Cardiac muscle cell (in vitro differentiated cells and primary cell): ENCODE results near the gene CCDC81. TPM values are rescaled to one million over a fixed set of nuclear protein-coding genes. Genes with fewer than 3 reads are reported as not detected.
"Not testable (repeated sequence)": the region's sequence is repeated elsewhere in the genome, so short reads cannot be mapped to it uniquely, and the experiment has no call there.

Experiments used
- DNase-seq, 2 donors: peaks; one replicate each; pipeline versions ENCODE4 v3.0.0 to v3.0.0-alpha.2; 2010 to 2017; ENCODE audit warnings: low read depth in 1 of 2, low spot score in 1 of 2
- H3K27ac ChIP-seq: fragments of 200-600 bp; sonication (generic); 2 replicates; pipeline ENCODE4 v1.5.1; 2016
- H3K27me3 ChIP-seq: fragments of 200-600 bp; sonication (generic); 2 replicates; pipeline ENCODE4 v1.6.0; 2016; ENCODE audit warnings: control low read depth
- H3K36me3 ChIP-seq: fragments of 200-600 bp; sonication (generic); 2 replicates; pipeline ENCODE4 v1.5.1; 2016; ENCODE audit warnings: control low read depth
- H3K4me1 ChIP-seq: fragments of 200-600 bp; sonication (generic); 2 replicates; pipeline ENCODE4 v1.8.1; 2017; ENCODE audit warnings: low read depth, mild to moderate bottlenecking, mixed run types
- H3K4me3 ChIP-seq: fragments of 200-600 bp; sonication (generic); 2 replicates; pipeline ENCODE4 v1.5.1; 2016; ENCODE audit warnings: mild to moderate bottlenecking
- H3K9me3 ChIP-seq: fragments of 200-600 bp; sonication (generic); 2 replicates; pipeline ENCODE4 v1.5.1; 2017; ENCODE audit warnings: low read depth, mild to moderate bottlenecking, control low read depth
- polyA plus RNA-seq: library from polyadenylated mRNA; unstranded; fragments of >200 nt; fragmentation: Nextera tagmentation; extraction: Ambion mirVana; gene quantifications from 2 replicates; pipeline ENCODE4 v1.2.1, GENCODE V29; 2016
- total RNA-seq: library from RNA; depleted of rRNA; stranded (reverse); fragments of >200 nt; gene quantifications from 2 replicates; pipeline ENCODE4 v1.2.3, GENCODE V29; 2016
- TF ChIP-seq, protein P1 (sequence below): IDR thresholded peaks from 2 replicates; pipeline ENCODE4 v1.5.1; 2012; ENCODE audit warnings: low read depth, mild to moderate bottlenecking, low read length

CCDC81 gene
- total and polyA plus RNA-seq, 2 experiments from 2014 or later = 2.6 to 3.2 TPM

DNA sequence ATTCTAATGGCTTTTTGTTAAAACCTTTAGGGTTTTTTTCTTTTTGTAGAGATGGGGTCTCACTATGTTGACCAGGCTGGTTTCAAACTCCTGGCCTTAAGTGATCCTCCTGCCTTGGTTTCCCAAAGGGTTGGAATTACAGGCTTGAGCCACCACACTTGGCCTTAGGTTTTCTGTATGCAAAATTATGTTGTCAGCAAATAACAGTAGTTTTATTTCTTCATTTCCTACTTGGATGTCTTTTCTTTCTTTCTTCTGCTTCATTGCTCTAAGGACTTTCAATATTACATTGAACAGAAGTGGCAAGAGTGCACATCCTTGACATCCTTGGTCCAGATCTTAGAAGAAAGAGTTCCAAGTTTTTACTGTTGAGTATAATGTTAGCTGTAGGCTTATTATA is 52.8 kb downstream of the CCDC81 start:
- Histone ChIP-seq H3K36me3 (no peaks in the 10 kb centered on the region), H3K27ac (no peak overlapping the region), H3K4me3 (no peak overlapping the region), H3K9me3 (no peaks in the 10 kb centered on the region), H3K27me3 (no peaks in the 10 kb centered on the region), H3K4me1 (peaks cover 13% of the 10 kb centered on the region)
- TF ChIP-seq, protein P1, sequence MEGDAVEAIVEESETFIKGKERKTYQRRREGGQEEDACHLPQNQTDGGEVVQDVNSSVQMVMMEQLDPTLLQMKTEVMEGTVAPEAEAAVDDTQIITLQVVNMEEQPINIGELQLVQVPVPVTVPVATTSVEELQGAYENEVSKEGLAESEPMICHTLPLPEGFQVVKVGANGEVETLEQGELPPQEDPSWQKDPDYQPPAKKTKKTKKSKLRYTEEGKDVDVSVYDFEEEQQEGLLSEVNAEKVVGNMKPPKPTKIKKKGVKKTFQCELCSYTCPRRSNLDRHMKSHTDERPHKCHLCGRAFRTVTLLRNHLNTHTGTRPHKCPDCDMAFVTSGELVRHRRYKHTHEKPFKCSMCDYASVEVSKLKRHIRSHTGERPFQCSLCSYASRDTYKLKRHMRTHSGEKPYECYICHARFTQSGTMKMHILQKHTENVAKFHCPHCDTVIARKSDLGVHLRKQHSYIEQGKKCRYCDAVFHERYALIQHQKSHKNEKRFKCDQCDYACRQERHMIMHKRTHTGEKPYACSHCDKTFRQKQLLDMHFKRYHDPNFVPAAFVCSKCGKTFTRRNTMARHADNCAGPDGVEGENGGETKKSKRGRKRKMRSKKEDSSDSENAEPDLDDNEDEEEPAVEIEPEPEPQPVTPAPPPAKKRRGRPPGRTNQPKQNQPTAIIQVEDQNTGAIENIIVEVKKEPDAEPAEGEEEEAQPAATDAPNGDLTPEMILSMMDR = no peak
- no peak for DNase-seq

DNA sequence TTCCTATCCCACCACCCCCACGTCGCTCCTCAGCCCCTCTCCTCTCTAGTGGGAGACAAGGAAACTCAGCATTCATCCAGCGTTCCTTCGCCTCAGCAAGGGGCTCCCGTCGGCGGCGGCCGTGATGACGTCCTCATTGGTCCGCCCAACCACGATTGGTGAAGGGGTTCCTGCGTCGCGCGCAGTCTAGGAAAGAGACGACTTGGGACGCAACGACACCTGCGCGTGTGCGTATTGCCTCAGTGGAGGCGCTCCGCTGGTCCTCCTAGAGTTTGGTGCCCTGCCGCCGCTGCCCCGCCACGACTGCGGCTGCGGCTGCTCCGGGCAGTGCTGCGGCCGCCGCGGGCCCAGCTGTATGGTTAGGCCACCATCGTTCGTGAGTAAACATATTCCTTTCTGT is 56.6 kb downstream of the CCDC81 start:
- Histone ChIP-seq H3K4me3 (no peak overlapping the region), H3K4me1 (no peaks in the 10 kb centered on the region), H3K27ac (no peak overlapping the region), H3K36me3 (no peaks in the 10 kb centered on the region), H3K9me3 (no peaks in the 10 kb centered on the region), H3K27me3 (no peaks in the 10 kb centered on the region)
- TF ChIP-seq, protein P1 = no peak
- DNase-seq = no peak

DNA sequence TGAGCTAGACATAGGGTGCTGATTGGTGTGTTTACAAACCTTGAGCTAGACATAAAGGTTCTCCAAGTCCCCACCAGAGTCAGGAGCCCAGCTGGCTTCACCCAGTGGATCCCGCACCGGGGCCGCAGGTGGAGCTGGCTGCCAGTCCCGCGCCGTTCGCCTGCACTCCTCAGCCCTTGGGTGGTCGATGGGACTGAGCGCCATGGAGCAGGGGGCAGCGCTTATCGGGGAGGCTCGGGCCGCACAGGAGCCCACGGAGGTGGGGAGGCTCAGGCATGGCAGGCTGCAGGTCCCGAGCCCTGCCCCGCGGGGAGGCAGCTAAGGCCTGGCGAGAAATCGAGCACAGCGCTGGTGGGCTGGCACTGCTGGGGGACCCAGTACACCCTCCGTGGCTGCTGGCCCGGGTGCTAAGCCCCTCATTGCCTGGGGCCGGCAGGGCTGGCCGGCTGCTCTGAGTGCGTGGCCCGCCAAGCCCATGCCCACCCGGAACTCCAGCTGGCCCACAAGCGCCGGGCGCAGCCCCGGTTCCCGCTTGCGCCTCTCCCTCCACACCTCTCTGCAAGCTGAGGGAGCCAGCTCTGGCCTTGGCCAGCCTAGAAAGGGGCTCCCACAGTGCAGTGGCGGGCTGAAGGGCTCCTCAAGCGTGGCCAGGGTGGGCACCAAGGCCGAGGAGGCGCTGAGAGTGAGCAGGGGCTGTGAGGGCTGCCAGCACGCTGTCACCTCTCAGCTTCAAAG is 58.8 kb downstream of the CCDC81 start:
- H3K4me1 ChIP-seq, H3K27me3 ChIP-seq, H3K4me3 ChIP-seq, H3K36me3 ChIP-seq, DNase-seq, H3K27ac ChIP-seq, H3K9me3 ChIP-seq: not testable (repeated sequence)

DNA sequence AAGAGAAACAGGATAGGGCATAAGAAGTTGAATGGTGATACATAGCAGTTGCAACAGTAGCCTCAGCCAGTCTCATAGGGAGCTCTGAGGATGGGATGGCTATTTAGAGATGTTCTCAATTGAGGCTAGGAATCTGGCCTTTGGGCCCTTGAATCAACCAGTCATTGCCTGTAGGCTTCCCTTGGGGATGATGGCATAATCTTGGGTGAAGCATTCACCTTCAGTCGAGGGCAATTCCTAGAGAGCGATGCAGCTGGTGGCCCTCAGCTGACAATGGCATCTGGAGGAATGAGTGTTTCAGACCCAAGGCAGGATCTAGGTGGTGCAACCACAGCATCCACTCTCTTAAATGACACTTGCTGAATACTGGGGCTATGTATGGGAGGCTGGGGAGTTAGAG is 61.0 kb downstream of the CCDC81 start:
- H3K27me3 ChIP-seq = no peaks in the 10 kb centered on the region
- H3K27ac ChIP-seq = no peak overlapping the region
- TF ChIP-seq, protein P1 = no peak
- H3K4me3 ChIP-seq = no peak overlapping the region
- no peaks in the 10 kb centered on the region for H3K9me3 ChIP-seq
- H3K4me1 ChIP-seq = no peaks in the 10 kb centered on the region
- DNase-seq = no peak
- H3K36me3 ChIP-seq = no peaks in the 10 kb centered on the region

DNA sequence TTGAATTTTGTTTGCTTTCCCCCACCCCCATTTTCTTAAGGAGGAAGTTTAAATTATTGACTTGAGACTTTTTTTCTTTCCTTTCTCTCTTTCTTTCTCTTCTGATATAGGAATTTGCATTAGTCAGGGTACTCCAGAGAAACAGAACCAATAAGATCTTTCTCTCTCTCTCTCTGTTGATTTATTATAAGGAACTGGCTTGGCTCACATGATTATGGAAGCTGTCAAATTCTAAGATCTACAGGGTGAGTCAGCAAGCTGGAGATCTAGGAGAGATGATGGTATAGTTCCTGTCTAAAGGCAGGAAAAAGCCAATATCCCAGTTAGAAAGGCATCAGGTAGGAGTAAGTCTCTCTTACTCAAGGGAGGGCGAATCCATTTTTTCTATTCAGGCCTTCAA is 64.0 kb downstream of the CCDC81 start:
- no peaks in the 10 kb centered on the region for H3K9me3 ChIP-seq
- H3K27ac ChIP-seq = no peak overlapping the region
- H3K4me3 ChIP-seq = no peak overlapping the region
- no peaks in the 10 kb centered on the region for H3K27me3 ChIP-seq
- no peaks in the 10 kb centered on the region for H3K36me3 ChIP-seq
- TF ChIP-seq, protein P1 = no peak
- peak in 1 of 2 donors; percentile 27 for DNase-seq
- no peaks in the 10 kb centered on the region for H3K4me1 ChIP-seq

DNA sequence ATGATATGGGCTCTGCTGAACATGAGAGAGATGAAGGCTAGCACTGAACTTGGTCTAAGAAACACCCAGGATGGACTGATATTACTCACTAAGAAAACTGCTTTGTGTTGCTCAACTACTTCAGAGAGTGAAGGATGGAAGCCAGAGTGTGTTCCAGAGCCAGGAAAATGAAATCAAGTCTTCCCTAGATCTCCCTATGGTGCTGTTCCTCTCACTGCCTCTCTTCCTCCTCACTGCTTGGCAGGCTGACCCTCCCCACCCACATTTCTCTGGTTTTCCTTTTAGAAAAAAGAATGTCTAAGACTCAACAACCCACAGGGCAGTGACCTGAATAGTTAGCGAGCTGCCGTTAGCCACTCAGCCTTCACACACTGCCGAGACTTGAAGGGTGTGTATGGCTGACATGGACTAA is 65.6 kb downstream of the CCDC81 start:
- DNase-seq = peak in 1 of 2 donors; percentile 93

More for the DNA sequence above, 65.6 kb downstream of the CCDC81 start:
- Histone ChIP-seq H3K27me3 (no peaks in the 10 kb centered on the region), H3K4me1 (no peaks in the 10 kb centered on the region), H3K27ac (no peak overlapping the region), H3K36me3 (no peaks in the 10 kb centered on the region), H3K4me3 (no peak overlapping the region), H3K9me3 (no peaks in the 10 kb centered on the region)
- TF ChIP-seq, protein P1 = no peak
